Muscle of back (tissue), 11 donors: Measurements from ENCODE around the gene DOCK2. TPM values are rescaled to one million over a fixed set of nuclear protein-coding genes. Genes with fewer than 3 reads are reported as not detected.
A peak's percentile ranks its signal among the peaks of the same experiment; 100 is the strongest.

Experiments
- DNase-seq, 3 donors: peaks; one replicate each; pipeline versions ENCODE4 v3.0.0 to v3.0.0-alpha.2; 2013
- polyA plus RNA-seq, 10 donors: library from polyadenylated mRNA; unstranded; fragments of 120-200 nt; gene quantifications; one replicate each; pipeline ENCODE4 v1.2.1, GENCODE V29; 2013; ENCODE audit not compliant: insufficient read length in 10 of 10

Gene DOCK2
- polyA plus RNA-seq, 10 donors = 3.0 to 8.6 (median 3.7) TPM

DNA sequence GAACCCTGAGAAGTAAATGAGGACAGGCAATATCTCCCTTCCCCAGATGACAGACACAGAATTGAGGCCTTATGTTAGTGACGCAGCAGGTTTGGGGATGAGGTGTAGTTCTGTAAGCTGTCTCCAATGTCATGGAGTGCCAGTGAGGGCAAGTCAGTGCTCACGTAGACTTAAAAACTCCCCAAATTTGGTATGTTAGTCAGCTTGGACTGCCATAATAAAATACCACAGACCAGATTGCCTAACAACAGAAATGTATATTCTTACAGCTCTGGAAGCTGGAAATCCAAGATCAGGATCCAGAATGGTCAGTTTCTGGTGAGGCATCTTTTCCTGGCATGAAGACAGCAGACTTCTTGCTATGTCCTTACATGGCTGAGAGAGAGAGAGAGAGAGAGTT lies 483.5 kb downstream of the DOCK2 start:
- peak in 1 of 3 donors; percentile 77 for DNase-seq

DNA sequence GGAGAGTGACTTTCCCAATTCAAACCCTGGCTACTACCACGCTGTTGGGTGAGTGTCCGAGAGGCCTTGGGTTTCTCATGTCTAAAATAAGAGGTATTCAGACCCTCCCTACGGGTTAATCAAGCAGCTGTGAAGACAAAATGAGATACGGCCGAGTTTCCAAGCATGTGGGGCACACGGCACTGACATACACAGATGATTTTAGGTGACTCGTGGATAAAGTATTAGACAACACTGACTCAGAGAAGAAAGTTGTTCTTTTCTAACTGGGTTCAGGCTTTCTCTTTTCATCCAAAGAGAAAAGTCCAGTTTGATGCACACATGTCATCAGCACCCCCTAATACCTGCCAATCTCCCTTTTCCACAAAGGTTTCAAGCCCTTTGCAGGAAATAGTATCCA lies 484.2 kb downstream of the DOCK2 start:
- peak in 1 of 3 donors; percentile 21 for DNase-seq

DNA sequence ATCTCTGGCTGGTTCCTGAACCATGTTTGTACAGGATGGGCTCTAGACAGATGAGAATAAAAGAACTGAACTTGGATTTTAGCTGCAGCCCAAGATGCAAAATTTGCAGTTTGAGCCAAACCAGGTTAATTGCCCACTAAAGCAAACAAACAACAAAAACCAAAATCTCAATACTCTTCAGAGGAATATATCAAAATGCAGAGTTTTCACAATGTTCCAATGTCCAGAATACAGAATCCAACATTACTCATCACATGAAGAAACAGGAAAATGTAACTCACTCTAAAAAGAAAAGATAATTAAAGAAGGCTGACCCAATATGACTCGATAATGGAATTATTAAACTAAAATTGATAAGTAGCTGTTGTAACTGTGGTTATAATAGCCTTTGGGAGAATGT lies 489.0 kb downstream of the DOCK2 start:
- DNase-seq = no peak

DNA sequence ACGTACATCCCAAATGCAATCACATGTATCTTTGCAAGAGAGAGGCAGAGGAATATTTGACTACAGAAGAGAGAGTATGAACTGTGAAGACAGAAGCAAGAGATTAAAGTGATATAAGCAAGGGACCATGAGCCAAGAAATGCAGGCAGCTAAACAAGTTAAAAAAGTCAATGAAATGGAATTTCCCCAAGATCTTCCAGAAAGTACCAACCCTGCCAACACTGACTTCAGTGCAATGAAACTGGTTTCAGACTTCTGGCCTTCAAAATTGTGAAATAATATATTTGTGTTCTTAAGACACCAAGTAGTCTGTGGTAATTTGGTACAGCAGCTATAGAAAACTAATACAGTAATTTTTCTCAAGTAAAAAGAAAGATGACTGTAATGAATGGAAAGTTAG lies 489.6 kb downstream of the DOCK2 start:
- DNase-seq = no peak

DNA sequence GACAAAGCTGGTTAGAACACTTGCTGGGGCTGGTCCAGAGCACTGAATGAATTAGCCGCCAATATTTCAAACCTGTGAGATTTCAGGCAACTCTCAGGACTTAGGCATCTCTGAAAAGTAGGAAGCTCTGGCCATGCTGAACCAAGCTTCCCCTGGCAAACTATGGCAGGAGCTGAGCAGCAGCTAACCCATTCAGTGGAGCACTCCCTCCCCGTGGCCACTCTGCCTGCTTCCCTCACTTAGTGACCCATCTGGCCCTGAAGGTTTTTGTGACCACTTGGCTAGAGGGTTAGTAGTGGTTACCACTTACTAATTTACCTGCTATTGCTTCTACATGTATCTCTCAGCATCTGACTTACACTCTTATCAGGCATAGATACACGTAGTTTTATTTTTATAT lies 494.2 kb downstream of the DOCK2 start:
- DNase-seq = no peak

DNA sequence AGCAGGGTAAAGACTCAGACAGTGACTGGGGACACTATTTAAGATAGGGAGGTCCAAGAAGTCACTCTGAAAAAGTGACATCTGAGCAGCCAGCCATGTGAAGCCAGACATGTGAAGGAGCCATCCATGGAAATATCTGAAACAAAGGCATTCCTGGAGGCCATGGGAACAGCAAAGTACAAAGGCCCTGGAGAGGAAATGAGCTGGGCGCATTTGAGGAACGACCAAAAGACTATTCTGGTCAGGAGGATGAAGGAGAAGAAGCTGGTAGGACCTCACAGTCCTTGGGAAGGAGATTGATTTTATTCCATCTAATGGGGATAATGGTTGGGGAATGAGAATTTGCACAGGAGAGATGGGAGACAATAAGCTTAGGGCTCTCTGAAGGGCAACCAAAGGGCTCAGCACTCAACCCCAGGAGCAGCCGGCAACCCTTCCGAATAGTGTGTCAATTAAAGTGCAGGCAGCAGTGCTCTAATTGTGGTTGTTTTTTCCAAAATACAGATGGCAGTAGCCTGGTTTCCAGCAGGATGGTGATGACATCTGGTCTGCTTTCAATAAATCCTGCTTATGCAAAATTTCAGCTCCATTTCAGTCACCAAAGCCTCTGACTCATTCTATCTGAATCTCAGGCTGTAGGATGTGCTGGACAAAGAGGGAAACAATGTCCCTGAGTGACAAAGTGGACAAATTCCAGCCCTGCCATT lies 495.3 kb downstream of the DOCK2 start:
- peak in 1 of 3 donors; percentile 64 for DNase-seq

Other genes starting within 250 kb of the DOCK2 start
- gene SPDL1, start 53.5 kb upstream of the DOCK2 start, polyA plus RNA-seq = 10 to 100 TPM; 15.1 to 24.3 (median 17.0) TPM